Measurements from ENCODE around the gene CACNA1F. TPM values are rescaled to one million over a fixed set of nuclear protein-coding genes. Genes with fewer than 3 reads are reported as not detected.

CACNA1F gene
- total and polyA plus RNA-seq, 9 of the 15 experiments (the other 6 are each of a cell fraction or from before 2014, with no cell fraction given) = under 0.01 to 0.41 (median 0.03) TPM; not detected in 3

GRCh38 chrX:49175435-49176274 is 57.5 kb downstream of the CACNA1F start (continued):
- TF ChIP-seq REST (IDR thresholded peaks at IDR 0.05; ENCODE audit: borderline replicate concordance) (peak; percentile 9; the same call in 1 of the 2 replicates), REST (CRISPR knock-in tag; IDR thresholded peaks at IDR 0.05; ENCODE audit: low read depth) (no peak), ZBTB1 (CRISPR knock-in tag; IDR thresholded peaks at IDR 0.05; ENCODE audit: borderline replicate concordance, low read depth) (no peak), TFE3 (CRISPR knock-in tag; IDR thresholded peaks at IDR 0.05) (no peak), GABPB2 (CRISPR knock-in tag; conservative IDR thresholded peaks at IDR 0.05) (no peak), HMGXB4 (CRISPR knock-in tag; IDR thresholded peaks at IDR 0.05) (no peak), ILK (tag; IDR thresholded peaks at IDR 0.05; ENCODE audit: borderline replicate concordance, low read depth) (no peak), ZNF584 (CRISPR knock-in tag; IDR thresholded peaks at IDR 0.05; ENCODE audit: low read depth) (no peak), ZNF408 (CRISPR knock-in tag; IDR thresholded peaks at IDR 0.05; ENCODE audit: low read depth) (no peak), ATF1 (CRISPR knock-in tag; IDR thresholded peaks at IDR 0.05) (no peak), ATF1 (tag; IDR thresholded peaks at IDR 0.05) (0 out of 2 replicates have a peak, but pooled peaks have one; percentile 12), TBL1XR1 (IDR thresholded peaks at IDR 0.05; ENCODE audit: low read length in 2 of 2) (no peak), NR0B1 (IDR thresholded peaks at IDR 0.05; ENCODE audit: partially characterized antibody) (no peak), ZNF75A (CRISPR knock-in tag; IDR thresholded peaks at IDR 0.05) (no peak)
